GM18520 (cell line): ENCODE data around the gene RPL7A.
"Not testable (repeated sequence)": the region's sequence is repeated elsewhere in the genome, so short reads cannot be mapped to it uniquely, and the experiment has no call there.

Experiments
- ATAC-seq: cut with Tn5 transposase; IDR thresholded peaks from one replicate; pipeline ENCODE4 v1.9.1; 2021; ENCODE audit not compliant: unreplicated experiment

Gene RPL7A

GRCh38 chr9:133347985-133348717, at the start of gene RPL7A, which contains the start of gene MED22:
TSS of gene RPL7A (plus strand) at chr9:133348218. CDS start at chr9:133348244, 26 bp downstream.
TSS of gene MED22 (minus strand) at chr9:133348131. CDS start at chr9:133346662, 1,469 bp downstream.
- peak; percentile 58 for ATAC-seq

DNA sequence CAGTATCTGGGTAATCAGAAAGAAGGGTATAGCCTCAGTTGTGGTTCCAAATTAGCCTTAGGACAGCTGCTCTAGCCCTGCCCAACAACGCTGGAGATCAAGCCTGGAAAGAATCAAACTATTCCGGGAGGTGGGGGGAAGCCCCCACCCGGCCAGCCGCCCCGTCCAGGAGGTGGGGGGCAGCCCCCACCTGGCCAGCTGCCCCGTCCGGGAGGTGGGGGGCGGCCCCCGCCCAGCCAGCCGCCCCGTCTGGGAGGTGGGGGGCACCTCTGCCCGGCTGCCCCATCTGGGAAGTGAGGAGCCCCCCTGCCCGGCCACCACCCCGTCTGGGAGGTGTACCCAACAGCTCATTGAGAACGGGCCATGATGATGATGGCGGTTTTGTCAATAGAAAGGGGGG, 48.0 kb upstream of the RPL7A start:
- ATAC-seq, result not testable (repeated sequence)

GRCh38 chr9:133301253-133302230, 46.5 kb upstream of the RPL7A start:
- no peak for ATAC-seq

DNA sequence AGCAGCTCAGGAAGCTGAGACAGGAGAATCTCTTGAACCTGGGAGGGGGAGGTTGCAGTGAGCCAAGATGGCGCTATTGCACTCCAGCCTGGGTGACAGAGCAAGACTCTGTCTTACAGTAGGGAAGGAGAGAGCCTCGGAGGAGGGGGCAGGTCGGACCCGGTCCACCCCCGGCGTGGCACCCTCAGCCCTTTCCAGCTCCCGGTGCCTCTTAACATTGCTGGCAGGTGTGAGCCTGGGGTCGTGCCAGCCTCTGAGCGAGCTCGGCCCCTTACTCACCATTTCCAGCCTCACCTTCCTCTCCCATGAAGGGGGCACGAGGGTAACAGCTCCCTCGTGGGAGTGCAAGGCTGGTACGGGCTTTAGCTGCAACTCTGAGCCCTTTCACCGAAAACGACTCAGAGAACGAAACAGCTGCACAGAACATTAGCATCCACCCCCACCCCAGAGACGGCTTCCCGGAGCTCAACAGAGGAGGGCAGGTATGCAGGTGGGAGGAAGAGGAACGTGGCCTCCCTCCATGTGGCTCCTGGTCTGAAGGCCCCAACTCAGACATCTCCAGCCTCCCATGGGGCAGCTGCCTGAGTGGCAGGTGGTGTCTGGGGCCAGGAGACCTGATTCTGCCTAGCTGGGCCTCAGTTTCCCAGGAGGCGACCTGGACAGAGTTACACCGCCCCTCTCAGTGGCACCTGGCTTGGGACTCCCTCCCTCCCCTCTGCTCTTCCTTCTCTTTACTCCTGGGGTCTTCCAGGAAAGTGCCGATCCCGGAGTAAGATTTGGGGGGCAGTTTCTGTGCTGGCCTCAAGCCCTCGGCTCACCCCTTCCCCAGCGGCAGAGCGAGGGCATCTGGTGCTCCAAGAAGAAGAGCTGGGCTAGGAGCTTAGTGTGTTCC, 44.5 kb upstream of the RPL7A start:
- no peak for ATAC-seq

- no peak for ATAC-seq
Measured at GRCh38 chr9:133304158-133304470, 43.9 kb upstream of the RPL7A start.

DNA sequence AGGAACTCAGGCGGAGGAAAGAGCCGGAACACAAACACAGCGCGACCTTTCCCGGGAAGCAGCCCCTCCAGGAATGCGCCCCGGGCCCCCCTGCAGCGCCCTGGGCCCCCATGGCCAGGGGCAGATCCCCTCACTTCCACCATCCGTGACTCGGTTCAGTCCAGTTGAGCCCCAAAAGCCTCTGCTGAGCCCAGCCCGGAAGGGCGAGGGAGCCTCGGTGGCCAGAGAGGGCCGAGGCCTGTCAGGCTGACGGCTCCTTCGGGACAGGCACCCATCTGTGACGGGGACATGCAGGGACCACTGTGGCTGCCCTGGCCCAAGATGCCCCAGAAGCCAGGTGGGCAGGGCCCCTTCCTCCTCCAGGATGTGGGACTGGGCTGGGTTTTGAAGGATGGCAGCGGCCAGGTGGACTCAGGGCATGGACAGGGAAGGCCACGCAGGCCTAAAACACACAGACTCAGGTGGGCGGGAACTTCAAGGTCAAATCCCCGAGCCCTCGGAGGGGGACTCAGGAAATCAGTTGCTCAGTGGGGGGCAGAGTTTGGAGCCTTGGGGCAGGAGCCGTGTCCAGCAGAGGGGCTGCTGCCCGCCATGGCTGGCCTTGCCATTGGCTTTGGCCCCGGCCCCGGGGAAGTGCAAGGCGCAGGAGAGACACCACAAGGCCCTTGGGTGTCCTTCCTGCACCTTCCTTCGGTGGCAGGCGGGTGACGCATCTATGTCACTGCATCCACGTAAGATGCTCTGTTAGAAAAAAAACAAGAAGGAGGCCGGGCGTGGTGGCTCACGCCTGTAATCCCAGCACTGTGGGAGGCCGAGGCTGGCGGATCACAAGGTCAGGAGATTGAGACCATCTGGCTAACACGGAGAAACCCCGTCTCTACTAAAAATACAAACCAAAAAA, 43.3 kb upstream of the RPL7A start:
- ATAC-seq, result no peak

- ATAC-seq, result no peak
Measured at GRCh38 chr9:133305731-133306130, 42.3 kb upstream of the RPL7A start.

GRCh38 chr9:133306242-133307204, 41.5 kb upstream of the RPL7A start:
- no peak for ATAC-seq

GRCh38 chr9:133307301-133307700, 40.7 kb upstream of the RPL7A start:
- no peak for ATAC-seq

- no peak for ATAC-seq
Measured at GRCh38 chr9:133309608-133310007, 38.4 kb upstream of the RPL7A start.

DNA sequence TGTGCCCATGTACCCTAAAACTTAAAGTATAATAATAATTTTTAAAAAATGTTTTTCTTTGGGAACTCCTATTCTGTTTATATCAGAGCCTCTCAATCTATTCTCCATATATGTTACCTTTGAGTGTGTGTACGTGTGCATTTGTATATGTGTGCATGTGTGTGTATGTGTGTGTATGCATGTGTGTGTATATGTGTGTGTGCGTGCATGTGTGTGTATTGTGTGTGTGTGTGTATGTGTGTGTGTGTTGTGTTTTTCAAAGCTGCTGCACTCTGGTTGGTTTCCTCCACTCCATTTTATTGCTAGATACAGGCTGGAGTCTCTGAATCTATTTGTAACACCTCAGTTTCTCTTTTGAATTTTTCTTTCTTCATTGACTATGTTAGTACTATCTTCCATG, 32.0 kb upstream of the RPL7A start:
- no peak for ATAC-seq

DNA sequence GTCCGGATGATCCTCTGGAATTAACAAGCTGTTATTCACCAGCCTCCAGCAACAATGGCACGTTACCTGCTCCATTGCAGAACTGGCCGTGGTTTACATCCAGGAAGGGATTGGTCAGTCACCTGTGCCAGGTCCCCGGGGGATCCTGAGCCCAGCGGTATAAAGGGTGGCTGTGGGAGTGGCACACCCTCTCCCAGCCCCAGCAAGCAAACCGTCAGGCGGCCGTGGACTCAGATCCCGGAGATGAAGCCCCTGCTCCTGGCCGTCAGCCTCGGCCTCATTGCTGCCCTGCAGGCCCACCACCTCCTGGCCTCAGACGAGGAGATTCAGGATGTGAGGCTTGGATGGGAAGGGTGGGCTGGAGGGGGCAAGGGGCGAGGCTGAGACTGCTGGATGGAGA, 30.5 kb upstream of the RPL7A start:
- ATAC-seq, result not testable (repeated sequence)

DNA sequence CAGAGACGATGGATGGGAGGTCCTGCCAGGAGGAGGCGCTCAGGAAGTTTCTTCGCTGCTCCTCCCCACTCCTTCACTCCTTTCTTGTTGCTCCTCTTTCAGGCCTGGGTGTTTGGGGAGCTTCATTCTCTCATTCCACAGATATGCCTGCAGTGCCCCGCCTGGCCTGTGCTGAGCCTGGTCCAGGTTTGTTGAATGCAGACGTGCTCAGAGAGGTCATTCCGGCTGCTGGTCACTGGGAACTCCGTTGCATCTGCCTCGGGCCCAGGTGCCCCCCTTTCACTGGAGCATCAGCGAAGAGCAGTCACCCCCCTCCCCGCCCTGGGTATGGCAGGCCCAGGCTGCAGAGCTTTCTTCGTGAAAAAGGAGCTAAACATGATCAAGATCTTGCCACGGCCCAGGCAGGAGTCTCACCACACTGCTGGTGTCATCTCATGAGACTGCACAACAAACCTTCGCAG, 27.6 kb upstream of the RPL7A start:
- no peak for ATAC-seq

- ATAC-seq, result no peak
Measured at GRCh38 chr9:133321411-133321935, 26.5 kb upstream of the RPL7A start.

- no peak for ATAC-seq
Measured at GRCh38 chr9:133322701-133323100, 25.3 kb upstream of the RPL7A start.

GRCh38 chr9:133323211-133323610, 24.8 kb upstream of the RPL7A start:
- no peak for ATAC-seq

GRCh38 chr9:133323991-133324703, 23.9 kb upstream of the RPL7A start:
- ATAC-seq, result no peak

GRCh38 chr9:133327021-133327420, 21.0 kb upstream of the RPL7A start:
- not testable (repeated sequence) for ATAC-seq
